Renal pelvis (tissue), 4 donors: ENCODE results near the gene MBNL2. TPM values are rescaled to one million over a fixed set of nuclear protein-coding genes. Genes with fewer than 3 reads are reported as not detected.
"Not testable (repeated sequence)": the region's sequence is repeated elsewhere in the genome, so short reads cannot be mapped to it uniquely, and the experiment has no call there.

ENCODE experiments used
- DNase-seq: peaks from one replicate; pipeline ENCODE4 v3.0.0-alpha.2; 2013
- polyA plus RNA-seq, 3 donors: library from polyadenylated mRNA; unstranded; fragments of 120-200 nt; gene quantifications; one replicate each; pipeline ENCODE4 v1.2.1, GENCODE V29; 2013; ENCODE audit not compliant: insufficient read length in 3 of 3

The MBNL2 gene
- polyA plus RNA-seq, 3 donors = 51.2 to 69.0 (median 68.7) TPM

GRCh38 chr13:97202761-97203160 lies 19.4 kb upstream of the MBNL2 start:
- no peak for DNase-seq

- DNase-seq = no peak
Measured at GRCh38 chr13:97205465-97205864, 16.7 kb upstream of the MBNL2 start.

- DNase-seq = no peak
Measured at GRCh38 chr13:97205982-97206381, 16.2 kb upstream of the MBNL2 start.

- DNase-seq = not testable (repeated sequence)
Measured at GRCh38 chr13:97207252-97207651, 14.9 kb upstream of the MBNL2 start.

- no peak for DNase-seq
Measured at GRCh38 chr13:97211300-97211699, 10.8 kb upstream of the MBNL2 start.

GRCh38 chr13:97212004-97212403 lies 10.1 kb upstream of the MBNL2 start:
- DNase-seq = no peak

GRCh38 chr13:97212601-97213040 lies 9.5 kb upstream of the MBNL2 start:
- no peak for DNase-seq

GRCh38 chr13:97214921-97215320 lies 7.2 kb upstream of the MBNL2 start:
- DNase-seq = no peak

- DNase-seq = no peak
Measured at GRCh38 chr13:97215325-97215724, 6.8 kb upstream of the MBNL2 start.

GRCh38 chr13:97219226-97219625 lies 2.9 kb upstream of the MBNL2 start:
- DNase-seq = no peak

GRCh38 chr13:97220151-97220900 lies 1.8 kb upstream of the MBNL2 start:
- no peak for DNase-seq

GRCh38 chr13:97221046-97221445 lies 1.1 kb upstream of the MBNL2 start:
- no peak for DNase-seq

- no peak for DNase-seq
Measured at GRCh38 chr13:97221466-97221865, 667 bp upstream of the MBNL2 start.

- DNase-seq = peak; percentile 64
Measured at GRCh38 chr13:97223037-97223710, 1.0 kb downstream of the MBNL2 start.

- peak; percentile 82 for DNase-seq
Measured at GRCh38 chr13:97223711-97224541, 1.8 kb downstream of the MBNL2 start.

- no peak for DNase-seq
Measured at GRCh38 chr13:97224544-97225300, 2.6 kb downstream of the MBNL2 start.

GRCh38 chr13:97225533-97225932 lies 3.4 kb downstream of the MBNL2 start:
- no peak for DNase-seq

GRCh38 chr13:97226013-97226412 lies 3.9 kb downstream of the MBNL2 start:
- no peak for DNase-seq

GRCh38 chr13:97226788-97227627 lies 4.9 kb downstream of the MBNL2 start:
- no peak for DNase-seq

GRCh38 chr13:97228850-97229521 lies 6.9 kb downstream of the MBNL2 start:
- no peak for DNase-seq
